ENCODE results near the gene PSMG4.

The PSMG4 gene

GRCh38 chr6:3312604-3313231 is 54.0 kb downstream of the PSMG4 start:
- no peak for DNase-seq

GRCh38 chr6:3314176-3314575 is 55.4 kb downstream of the PSMG4 start:
- DNase-seq = no peak

GRCh38 chr6:3314621-3315467 is 56.1 kb downstream of the PSMG4 start:
- no peak for DNase-seq

GRCh38 chr6:3315841-3316240 is 57.1 kb downstream of the PSMG4 start:
- no peak for DNase-seq

- DNase-seq = no peak
These were observed 57.6 kb downstream of the PSMG4 start for GRCh38 chr6:3316331-3316730.

- no peak for DNase-seq
These were observed 58.1 kb downstream of the PSMG4 start for GRCh38 chr6:3316818-3317217.
